GM12872 (cell line): Measurements from ENCODE around the gene C2CD4A.

Experiments used
- CTCF ChIP-seq: IDR thresholded peaks from 3 replicates; pipeline ENCODE4 v1.5.1; 2011; ENCODE audit warnings: low read depth, mild to moderate bottlenecking, low read length, moderate library complexity; ENCODE audit not compliant: insufficient read depth

Gene C2CD4A

GRCh38 chr15:62090988-62091387 lies 24.2 kb downstream of the C2CD4A start:
- TF ChIP-seq CTCF, result no peak

- TF ChIP-seq CTCF, result no peak
These were observed 27.0 kb downstream of the C2CD4A start for GRCh38 chr15:62093809-62094208.

GRCh38 chr15:62094388-62094787 lies 27.6 kb downstream of the C2CD4A start:
- TF ChIP-seq CTCF, result no peak

- TF ChIP-seq CTCF, result no peak
These were observed 32.4 kb downstream of the C2CD4A start for GRCh38 chr15:62099094-62099601.

- no peak for TF ChIP-seq CTCF
These were observed 36.7 kb downstream of the C2CD4A start for GRCh38 chr15:62103431-62103830.

- no peak for TF ChIP-seq CTCF
These were observed 37.6 kb downstream of the C2CD4A start for GRCh38 chr15:62104401-62104800.

GRCh38 chr15:62104846-62105245 lies 38.1 kb downstream of the C2CD4A start:
- TF ChIP-seq CTCF, result no peak
